Measurements from ENCODE around the gene MAP1B. TPM values are rescaled to one million over a fixed set of nuclear protein-coding genes. Genes with fewer than 3 reads are reported as not detected.

MAP1B gene
- total RNA-seq, 2 donors from 2014 or later: 6.1 to 16.2 TPM

DNA sequence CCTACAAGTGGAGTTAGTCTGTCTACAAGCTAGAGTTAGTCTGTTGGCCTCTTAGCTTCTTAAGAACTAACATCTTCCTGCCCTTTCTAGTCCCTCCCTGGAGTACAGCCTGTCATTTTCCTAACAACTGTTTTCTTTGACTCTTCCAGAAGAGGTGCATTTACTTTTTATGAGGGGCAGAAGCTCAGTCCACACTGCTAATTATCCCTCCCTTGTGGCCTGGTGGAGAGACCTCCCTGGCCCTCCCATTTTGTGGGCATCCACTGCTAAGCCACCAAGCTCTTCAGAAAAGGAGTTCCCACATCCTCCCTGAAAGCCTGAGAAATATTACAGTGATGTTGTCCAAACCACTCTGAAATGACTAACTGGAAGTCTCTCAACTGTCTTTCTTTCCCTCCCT is 8.0 kb downstream of the MAP1B start:
- no peaks in the 10 kb centered on the region for H3K27me3 ChIP-seq
- H3K4me3 ChIP-seq: no peak overlapping the region
- no peaks in the 10 kb centered on the region for H3K36me3 ChIP-seq
- H3K9ac ChIP-seq (ENCODE audit: low read depth in 2 of 2, low read length in 2 of 2): no peak overlapping the region
- TF ChIP-seq, protein P1, sequence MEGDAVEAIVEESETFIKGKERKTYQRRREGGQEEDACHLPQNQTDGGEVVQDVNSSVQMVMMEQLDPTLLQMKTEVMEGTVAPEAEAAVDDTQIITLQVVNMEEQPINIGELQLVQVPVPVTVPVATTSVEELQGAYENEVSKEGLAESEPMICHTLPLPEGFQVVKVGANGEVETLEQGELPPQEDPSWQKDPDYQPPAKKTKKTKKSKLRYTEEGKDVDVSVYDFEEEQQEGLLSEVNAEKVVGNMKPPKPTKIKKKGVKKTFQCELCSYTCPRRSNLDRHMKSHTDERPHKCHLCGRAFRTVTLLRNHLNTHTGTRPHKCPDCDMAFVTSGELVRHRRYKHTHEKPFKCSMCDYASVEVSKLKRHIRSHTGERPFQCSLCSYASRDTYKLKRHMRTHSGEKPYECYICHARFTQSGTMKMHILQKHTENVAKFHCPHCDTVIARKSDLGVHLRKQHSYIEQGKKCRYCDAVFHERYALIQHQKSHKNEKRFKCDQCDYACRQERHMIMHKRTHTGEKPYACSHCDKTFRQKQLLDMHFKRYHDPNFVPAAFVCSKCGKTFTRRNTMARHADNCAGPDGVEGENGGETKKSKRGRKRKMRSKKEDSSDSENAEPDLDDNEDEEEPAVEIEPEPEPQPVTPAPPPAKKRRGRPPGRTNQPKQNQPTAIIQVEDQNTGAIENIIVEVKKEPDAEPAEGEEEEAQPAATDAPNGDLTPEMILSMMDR (IDR thresholded peaks at IDR 0.05): no peak
- intact Hi-C loops (cut with DNase I): no loop called here
- no peak overlapping the region for H3K27ac ChIP-seq
- no peak for DNase-seq
- no peaks in the 10 kb centered on the region for H3K9me3 ChIP-seq
- no peaks in the 10 kb centered on the region for H3K4me1 ChIP-seq

DNA sequence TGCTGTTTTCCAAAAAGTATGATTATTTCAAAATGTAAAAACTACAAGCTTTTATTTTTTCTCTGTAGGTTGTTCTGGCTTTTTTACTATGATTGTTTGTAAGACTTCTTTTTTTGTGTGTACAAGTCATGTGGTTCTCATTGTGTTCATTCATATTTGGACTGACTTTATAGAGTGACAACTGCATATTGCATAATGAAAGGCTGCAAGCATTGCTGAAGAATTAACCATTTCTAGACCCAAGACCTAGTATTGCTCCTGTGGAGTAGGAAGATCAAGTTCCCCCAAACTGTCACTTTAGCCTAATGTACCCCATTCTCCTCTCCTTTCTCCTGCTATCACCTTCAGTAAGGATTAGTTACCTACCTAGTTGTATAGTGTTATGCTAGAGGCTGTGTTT is 10.0 kb downstream of the MAP1B start:
- no peaks in the 10 kb centered on the region for H3K4me1 ChIP-seq
- no peaks in the 10 kb centered on the region for H3K27me3 ChIP-seq
- intact Hi-C loops (cut with DNase I): no loop called here
- no peak for DNase-seq
- no peak overlapping the region for H3K27ac ChIP-seq
- H3K36me3 ChIP-seq: no peaks in the 10 kb centered on the region
- TF ChIP-seq, protein P1 (IDR thresholded peaks at IDR 0.05): no peak
- no peak overlapping the region for H3K9ac ChIP-seq (ENCODE audit: low read depth in 2 of 2, low read length in 2 of 2)
- no peaks in the 10 kb centered on the region for H3K9me3 ChIP-seq
- H3K4me3 ChIP-seq: no peak overlapping the region

GRCh38 chr5:72121052-72121779 is 13.9 kb downstream of the MAP1B start:
- Histone ChIP-seq H3K9ac (ENCODE audit: low read depth in 2 of 2, low read length in 2 of 2) (no peak overlapping the region), H3K4me1 (no peaks in the 10 kb centered on the region), H3K27ac (no peak overlapping the region), H3K9me3 (no peaks in the 10 kb centered on the region), H3K36me3 (no peaks in the 10 kb centered on the region), H3K27me3 (no peaks in the 10 kb centered on the region), H3K4me3 (no peak overlapping the region)
- DNase-seq: no peak
- intact Hi-C loops (cut with DNase I): no loop called here
- TF ChIP-seq, protein P1 (IDR thresholded peaks at IDR 0.05): no peak

DNA sequence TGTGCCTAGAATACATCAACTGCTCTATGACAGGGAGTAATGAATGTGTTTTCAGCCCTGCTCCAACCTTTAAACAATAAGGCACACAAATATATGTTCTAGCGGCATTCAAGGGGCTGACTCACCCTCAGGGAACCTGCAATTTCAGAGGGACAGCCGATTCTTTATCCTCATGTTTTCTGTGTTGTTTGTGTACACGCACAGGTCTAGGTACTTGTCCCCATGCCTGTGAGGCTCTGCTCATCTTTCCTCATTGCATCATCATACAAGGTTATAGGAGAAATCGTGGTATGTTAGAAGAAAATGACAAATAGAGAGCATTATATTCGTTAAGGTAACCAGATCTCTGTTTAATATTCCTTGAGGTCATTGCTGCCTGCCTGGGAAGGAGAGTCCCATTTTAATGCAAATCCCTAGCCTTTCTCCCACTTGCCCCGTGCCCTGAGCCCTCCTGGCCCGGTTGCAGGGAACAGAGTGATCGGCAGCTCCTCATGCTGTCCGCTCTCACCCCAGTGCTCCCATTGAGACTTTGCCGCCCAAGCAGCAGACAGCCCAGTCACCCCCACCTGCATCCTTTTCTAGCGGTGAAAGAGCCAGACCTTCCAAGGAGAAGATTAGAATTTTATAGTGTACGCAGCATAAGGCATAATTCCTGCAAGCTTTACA is 14.6 kb downstream of the MAP1B start:
- no peaks in the 10 kb centered on the region for H3K4me1 ChIP-seq

DNA sequence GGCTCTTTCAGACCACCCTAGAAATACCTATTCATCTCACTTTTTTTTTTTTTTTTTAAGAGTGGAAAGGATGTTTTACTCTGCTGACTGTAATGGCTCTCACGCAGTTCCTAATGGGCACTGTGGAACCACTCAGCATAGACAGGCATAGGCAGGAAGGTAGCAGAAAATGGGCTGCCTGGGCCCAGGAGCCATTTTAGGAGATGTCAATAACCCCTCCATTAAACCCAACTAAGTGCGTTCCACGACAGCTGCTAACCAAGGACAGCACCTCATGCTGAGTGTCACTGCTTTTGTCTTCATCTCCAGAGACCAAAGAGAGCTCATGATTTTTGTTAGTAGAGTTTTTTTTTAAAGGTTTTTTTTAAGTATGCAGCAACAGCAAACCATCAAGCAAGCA is 15.3 kb downstream of the MAP1B start:
- no peaks in the 10 kb centered on the region for H3K27me3 ChIP-seq

More for the DNA sequence above, 14.6 kb downstream of the MAP1B start:
- H3K9me3 ChIP-seq: no peaks in the 10 kb centered on the region
- intact Hi-C loops (cut with DNase I): no loop called here
- DNase-seq: no peak
- no peaks in the 10 kb centered on the region for H3K27me3 ChIP-seq
- H3K4me3 ChIP-seq: no peak overlapping the region
- no peak overlapping the region for H3K27ac ChIP-seq
- H3K36me3 ChIP-seq: no peaks in the 10 kb centered on the region
- TF ChIP-seq, protein P1 (IDR thresholded peaks at IDR 0.05): no peak
- no peak overlapping the region for H3K9ac ChIP-seq (ENCODE audit: low read depth in 2 of 2, low read length in 2 of 2)

More for the DNA sequence above, 15.3 kb downstream of the MAP1B start:
- no peak overlapping the region for H3K9ac ChIP-seq (ENCODE audit: low read depth in 2 of 2, low read length in 2 of 2)
- no peaks in the 10 kb centered on the region for H3K4me1 ChIP-seq
- no peaks in the 10 kb centered on the region for H3K36me3 ChIP-seq
- no peak overlapping the region for H3K4me3 ChIP-seq
- TF ChIP-seq, protein P1 (IDR thresholded peaks at IDR 0.05): no peak
- H3K27ac ChIP-seq: no peak overlapping the region
- DNase-seq: no peak
- intact Hi-C loops (cut with DNase I): no loop called here
- no peaks in the 10 kb centered on the region for H3K9me3 ChIP-seq

All from colonic mucosa (tissue), 4 donors.